ENCODE measurements around the gene TMEM247. TPM values are rescaled to one million over a fixed set of nuclear protein-coding genes. Genes with fewer than 3 reads are reported as not detected.
"Not testable (repeated sequence)": the region's sequence is repeated elsewhere in the genome, so short reads cannot be mapped to it uniquely, and the experiment has no call there.

Gene TMEM247
- polyA plus RNA-seq, 1 donor = not detected

GRCh38 chr2:46517485-46517884, 38.1 kb downstream of the TMEM247 start:
- DNase-seq = no peak

- DNase-seq = no peak
These were observed 39.5 kb downstream of the TMEM247 start for GRCh38 chr2:46518861-46519260.

GRCh38 chr2:46519265-46519664, 39.9 kb downstream of the TMEM247 start:
- no peak for DNase-seq

GRCh38 chr2:46520130-46520711, 40.9 kb downstream of the TMEM247 start:
- DNase-seq = peak; percentile 72

GRCh38 chr2:46521215-46521683, 41.9 kb downstream of the TMEM247 start:
- DNase-seq = peak; percentile 61

GRCh38 chr2:46522385-46522784, 43.0 kb downstream of the TMEM247 start:
- DNase-seq = not testable (repeated sequence)

- no peak for DNase-seq
These were observed 46.3 kb downstream of the TMEM247 start for GRCh38 chr2:46525522-46526155.

GRCh38 chr2:46528880-46529279, 49.5 kb downstream of the TMEM247 start:
- DNase-seq = no peak

- no peak for DNase-seq
These were observed 51.3 kb downstream of the TMEM247 start for GRCh38 chr2:46530639-46531038.

- DNase-seq = no peak
These were observed 52.5 kb downstream of the TMEM247 start for GRCh38 chr2:46531863-46532262.

Other genes with a start within 250 kb of the TMEM247 start
- gene EPAS1, start 182.2 kb upstream of the TMEM247 start, polyA plus RNA-seq (ENCODE audit: insufficient read length) = 43.4 TPM
- gene RHOQ, start 62.9 kb downstream of the TMEM247 start, polyA plus RNA-seq (ENCODE audit: insufficient read length) = 83.5 TPM
- gene ATP6V1E2, start 63.0 kb downstream of the TMEM247 start, polyA plus RNA-seq (ENCODE audit: insufficient read length) = 5.7 TPM
- gene PIGF, start 137.5 kb downstream of the TMEM247 start, polyA plus RNA-seq (ENCODE audit: insufficient read length) = 24.9 TPM
- gene CRIPT, start 137.7 kb downstream of the TMEM247 start, polyA plus RNA-seq (ENCODE audit: insufficient read length) = 14.3 TPM
- 21.7 TPM for gene SOCS5, start 219.7 kb downstream of the TMEM247 start, polyA plus RNA-seq (ENCODE audit: insufficient read length)